B cell (primary cell): ENCODE data around the gene KPNA3. TPM values are rescaled to one million over a fixed set of nuclear protein-coding genes. Genes with fewer than 3 reads are reported as not detected.

Source experiments
- ATAC-seq: fragments of 200-7000 bp; cut with Tn5 transposase; one replicate; pipeline ENCODE4 v1.10.0; 2021; ENCODE audit warnings: low read depth, mild to moderate bottlenecking, moderate number of reproducible peaks, moderate library complexity
- CTCF ChIA-PET: fragments of 350-600 bp; sonication (Branson Sonifier 250); formaldehyde crosslinking; loops from one replicate; lab custom pipeline; 2021; ENCODE audit warnings: antibody characterized with exemption, inconsistent platforms; lab: Charles Lee
- POLR2A ChIA-PET: fragments of 350-600 bp; sonication (Branson Sonifier 250); formaldehyde crosslinking; loops from one replicate; lab custom pipeline; 2021; ENCODE audit warnings: antibody characterized with exemption; lab: Charles Lee
- DNase-seq: peaks from one replicate; pipeline ENCODE4 v3.0.0; 2013
- H2AFZ ChIP-seq: 2 replicates; pipeline ENCODE4 v1.6.1; 2012; ENCODE audit warnings: mild to moderate bottlenecking, low read depth, low read length; ENCODE audit not compliant: insufficient read depth, poor library complexity, severe bottlenecking
- H3K27ac ChIP-seq, 2 donors: 1 replicate in 1 of 2; 2 replicates in 1 of 2; pipeline ENCODE4 v1.5.1; 2012 to 2013; ENCODE audit warnings: low read length in 2 of 2, mild to moderate bottlenecking in 2 of 2, moderate library complexity in 1 of 2
- H3K27me3 ChIP-seq, 4 experiments: fragments of 200-600 bp in 1 of 4; sonication (generic) in 1 of 4; replicated peaks in 1 of 4; 1 replicate in 2 of 4; 2 replicates in 2 of 4; pipeline versions ENCODE4 v1.6.1 to v1.7.0; 2013 to 2016; ENCODE audit warnings: low read length in 3 of 4, mild to moderate bottlenecking in 2 of 4, mixed read lengths in 1 of 4, moderate library complexity in 1 of 4; ENCODE audit not compliant: insufficient read depth in 4 of 4, control insufficient read depth in 3 of 4; ENCODE audit errors: control extremely low read depth in 1 of 4
- H3K36me3 ChIP-seq, 2 experiments: replicated peaks in 1 of 2; 1 replicate in 1 of 2; 2 replicates in 1 of 2; pipeline versions ENCODE4 v1.6.1 to v1.7.1; 2013; ENCODE audit warnings: low read length in 1 of 2; ENCODE audit not compliant: insufficient read depth in 2 of 2, control insufficient read depth in 1 of 2; ENCODE audit errors: control extremely low read depth in 1 of 2, extremely low read depth in 1 of 2
- H3K4me1 ChIP-seq, 2 donors: fragments of 200-600 bp in 1 of 2; sonication (generic) in 1 of 2; 1 replicate in 1 of 2; 2 replicates in 1 of 2; pipeline versions ENCODE4 v1.5.1 to v1.6.1; 2013 to 2017; ENCODE audit warnings: low read length in 2 of 2; ENCODE audit not compliant: control insufficient read depth in 2 of 2, insufficient read depth in 2 of 2
- H3K4me2 ChIP-seq: replicated peaks from 2 replicates; pipeline ENCODE3; 2012; ENCODE audit warnings: mild to moderate bottlenecking, low read depth, low read length; ENCODE audit not compliant: poor library complexity, severe bottlenecking
- H3K4me3 ChIP-seq, 5 experiments: fragments of 200-600 bp in 1 of 5; sonication (generic) in 1 of 5; 1 replicate in 3 of 5; 2 replicates in 2 of 5; pipeline versions ENCODE4 v1.5.1 to v1.7.0; 2011 to 2016; ENCODE audit warnings: low read length in 4 of 5, mild to moderate bottlenecking in 4 of 5, low read depth in 2 of 5, control low read depth in 1 of 5, moderate library complexity in 1 of 5; ENCODE audit not compliant: insufficient read depth in 1 of 5; ENCODE audit errors: control extremely low read depth in 1 of 5, extremely low read depth in 1 of 5
- H3K79me2 ChIP-seq: fragments of 200-600 bp; sonication (generic); one replicate; pipeline ENCODE4 v1.6.0; 2016; ENCODE audit warnings: low read length; ENCODE audit not compliant: control insufficient read depth, insufficient read depth
- H3K9ac ChIP-seq: fragments of 200-600 bp; sonication (generic); 2 replicates; pipeline ENCODE4 v1.6.1; 2017; ENCODE audit warnings: mild to moderate bottlenecking, low read length, moderate library complexity
- H3K9me3 ChIP-seq, 3 donors: one replicate each; pipeline versions ENCODE4 v1.6.1 to v1.7.1; 2013; ENCODE audit warnings: low read length in 2 of 3; ENCODE audit not compliant: control insufficient read depth in 2 of 3, insufficient read depth in 1 of 3; ENCODE audit errors: control extremely low read depth in 1 of 3
- H4K20me1 ChIP-seq: 2 replicates; pipeline ENCODE4 v1.6.0; 2012; ENCODE audit warnings: mild to moderate bottlenecking, low read length; ENCODE audit not compliant: insufficient read depth, control insufficient read depth, poor library complexity, severe bottlenecking
- H3K27ac Mint-ChIP-seq: one replicate; pipeline ENCODE4 v1.8.0; 2021; ENCODE audit warnings: mixed read lengths
- H3K27me3 Mint-ChIP-seq: one replicate; pipeline ENCODE4 v1.8.0; 2021; ENCODE audit warnings: mixed read lengths
- H3K4me1 Mint-ChIP-seq: one replicate; pipeline ENCODE4 v1.8.0; 2021; ENCODE audit warnings: mixed read lengths
- H3K4me3 Mint-ChIP-seq: one replicate; pipeline ENCODE4 v1.8.0; 2021; ENCODE audit warnings: mixed read lengths
- H3K9me3 Mint-ChIP-seq: one replicate; pipeline ENCODE4 v1.8.0; 2022; ENCODE audit warnings: mixed read lengths; ENCODE audit not compliant: insufficient read depth
- CTCF ChIP-seq: fragments of 200-600 bp; IDR thresholded peaks from one replicate; pipeline ENCODE4 v1.8.0; 2022; ENCODE audit warnings: antibody characterized with exemption, mild to moderate bottlenecking
- EZH2 ChIP-seq: IDR thresholded peaks from 2 replicates; pipeline ENCODE4 v1.6.1; 2012; ENCODE audit warnings: borderline replicate concordance, low read depth, mild to moderate bottlenecking, moderate library complexity, low read length; ENCODE audit not compliant: insufficient read depth, poor library complexity, severe bottlenecking
- WGBS: methylation state at CpG from one replicate; pipeline ENCODE4 v1.1.5; 2013; ENCODE audit warnings: missing lambda C conversion rate; ENCODE audit not compliant: insufficient coverage; 5-methylcytosine and 5-hydroxymethylcytosine counted together
- intact Hi-C: fragments of 100-400 bp; cut with micrococcal nuclease; formaldehyde crosslinking; loops from one replicate; pipeline ENCODE4 v1.10.0; 2022
- polyA plus RNA-seq: library from polyadenylated mRNA; depleted of rRNA; stranded (reverse); fragments of >200 nt; gene quantifications from 2 replicates; pipeline ENCODE4 v1.2.3, GENCODE V29; 2012
- total RNA-seq, 2 donors: library from RNA; stranded (reverse); fragments of 120-200 nt in 1 of 2; gene quantifications; 1 replicate in 1 of 2; 2 replicates in 1 of 2; pipeline versions ENCODE4 v1.2.3 to v1.2.4, GENCODE V29; 2013 to 2022

The KPNA3 gene
- total and polyA plus RNA-seq, 2 donors (not counting 1 experiment from before 2014, with no cell fraction given) = 7.8 to 19.7 TPM

- Mint-ChIP-seq H3K27me3 (no peaks in the 10 kb centered on the region), H3K4me1 (peaks cover 40% of the 10 kb centered on the region), H3K27ac (no peak overlapping the region), H3K4me3 (no peak overlapping the region), H3K9me3 (no peaks in the 10 kb centered on the region)
- DNase-seq (no peak), ATAC-seq (no peak)
- H3K9ac ChIP-seq = no peak overlapping the region
- peaks cover 12% of the 10 kb centered on the region for H4K20me1 ChIP-seq
- TF ChIP-seq EZH2 (no peak), CTCF (no peak)
- WGBS = 54% methylated on average over 3 of the region's 5 CpGs
- H3K4me3 ChIP-seq = no peak overlapping the region
- H3K4me2 ChIP-seq = no peak overlapping the region
- no peaks in the 10 kb centered on the region for H3K27me3 ChIP-seq
- peaks cover 63% of the 10 kb centered on the region for H3K79me2 ChIP-seq
- H3K27ac ChIP-seq = no peak overlapping the region
- peaks cover 0 to 6% of the 10 kb centered on the region in 2 donors for H3K4me1 ChIP-seq
- ChIA-PET POLR2A (no interaction called here), CTCF (no interaction called here)
- intact Hi-C loops = no loop called here
- no peaks in the 10 kb centered on the region for H3K36me3 ChIP-seq
- H2AFZ ChIP-seq = no peak overlapping the region
- peaks cover 0 to 17% (median 7%) of the 10 kb centered on the region in 3 donors for H3K9me3 ChIP-seq
Measured at GRCh38 chr13:49760558-49760957, 31.9 kb downstream of the KPNA3 start.

GRCh38 chr13:49759503-49759902 lies 33.0 kb downstream of the KPNA3 start:
- DNase-seq (no peak), ATAC-seq (no peak)
- Histone ChIP-seq H2AFZ (no peak overlapping the region), H3K27ac (no peak overlapping the region), H3K27me3 (no peaks in the 10 kb centered on the region), H3K4me3 (no peak overlapping the region), H4K20me1 (peaks cover 17% of the 10 kb centered on the region), H3K4me1 (peaks cover 0 to 6% of the 10 kb centered on the region in 2 donors), H3K79me2 (peaks cover 68% of the 10 kb centered on the region), H3K9ac (no peak overlapping the region), H3K9me3 (peaks cover 0 to 17% (median 7%) of the 10 kb centered on the region in 3 donors), H3K36me3 (no peaks in the 10 kb centered on the region), H3K4me2 (no peak overlapping the region)
- ChIA-PET POLR2A (no interaction called here), CTCF (no interaction called here)
- H3K27me3 Mint-ChIP-seq = no peaks in the 10 kb centered on the region
- TF ChIP-seq CTCF (no peak), EZH2 (no peak)
- peaks cover 40% of the 10 kb centered on the region for H3K4me1 Mint-ChIP-seq
- H3K4me3 Mint-ChIP-seq = peak overlapping the region; percentile 7
- no peaks in the 10 kb centered on the region for H3K9me3 Mint-ChIP-seq
- 0% methylated on average over 1 of the region's 3 CpGs for WGBS
- intact Hi-C loops = no loop called here
- H3K27ac Mint-ChIP-seq = no peak overlapping the region
